Islet precursor cell (in vitro differentiated cells): ENCODE data around the gene STARD7.
"Not testable (repeated sequence)": the region's sequence is repeated elsewhere in the genome, so short reads cannot be mapped to it uniquely, and the experiment has no call there.

Source experiments
- DNase-seq: peaks from one replicate; pipeline ENCODE4 v3.0.0-alpha.2; 2018

Gene STARD7

DNA sequence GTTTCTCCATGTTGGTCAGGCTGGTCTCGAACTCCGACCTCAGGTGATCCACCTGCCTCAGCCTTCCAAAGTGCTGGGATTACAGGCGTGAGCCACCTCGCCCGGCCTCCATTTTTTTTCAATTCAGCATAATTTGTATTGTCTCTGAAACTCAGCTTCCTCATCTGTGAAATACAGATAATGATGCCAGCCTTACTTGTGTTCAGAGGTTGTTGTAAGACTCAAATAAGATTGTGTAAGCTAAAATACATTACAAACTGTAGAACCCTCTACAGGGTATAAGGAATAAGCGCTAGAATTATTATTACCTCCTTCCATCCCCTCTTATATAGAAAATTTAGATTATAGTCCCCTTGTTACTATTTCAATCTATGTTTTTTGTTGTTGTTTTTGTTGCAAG is 24.8 kb upstream of the STARD7 start:
- DNase-seq: no peak

DNA sequence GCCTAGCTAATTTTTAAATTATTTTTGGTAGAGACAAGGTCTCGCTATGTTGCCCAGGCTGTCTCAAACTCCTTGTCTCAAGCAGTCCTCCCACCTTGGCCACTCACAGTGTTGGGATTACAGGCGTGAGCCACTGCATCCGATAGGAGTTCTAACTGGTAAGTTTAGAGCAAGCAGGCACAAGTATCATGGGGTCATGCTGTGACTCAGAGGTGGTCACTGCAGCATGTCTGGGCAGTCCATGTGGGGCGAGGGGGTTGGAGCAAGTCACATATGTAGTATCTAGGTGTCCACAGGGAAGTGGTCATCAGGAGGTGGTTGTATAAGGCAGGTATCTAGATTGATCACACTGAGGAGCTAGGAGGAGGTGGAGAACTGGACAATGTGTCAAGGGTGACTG is 22.7 kb upstream of the STARD7 start:
- DNase-seq: no peak

DNA sequence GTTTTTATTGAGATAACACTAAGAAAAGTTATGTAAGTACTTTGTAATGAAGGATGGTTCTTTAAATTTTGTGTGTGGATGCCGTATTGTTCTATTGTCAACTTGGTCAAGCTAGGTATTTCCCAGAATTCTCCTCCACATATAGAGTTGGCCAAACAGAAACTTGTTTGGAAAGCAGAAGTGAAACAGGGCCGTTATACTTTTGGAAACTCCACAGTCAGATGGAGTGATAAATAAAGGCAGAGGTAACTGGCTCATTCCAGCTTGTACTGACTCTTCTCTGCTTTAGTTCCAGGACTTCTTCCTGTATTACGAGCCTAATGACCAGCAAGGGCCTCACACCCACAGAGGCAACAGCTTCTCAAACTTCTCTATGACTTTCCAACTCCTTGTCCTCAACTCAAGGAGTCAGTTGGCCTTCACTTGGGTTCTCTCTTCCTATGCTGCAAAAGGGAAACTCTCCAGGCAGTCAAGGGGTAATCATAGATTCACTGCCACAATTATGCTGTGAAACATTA is 16.4 kb upstream of the STARD7 start:
- no peak for DNase-seq

DNA sequence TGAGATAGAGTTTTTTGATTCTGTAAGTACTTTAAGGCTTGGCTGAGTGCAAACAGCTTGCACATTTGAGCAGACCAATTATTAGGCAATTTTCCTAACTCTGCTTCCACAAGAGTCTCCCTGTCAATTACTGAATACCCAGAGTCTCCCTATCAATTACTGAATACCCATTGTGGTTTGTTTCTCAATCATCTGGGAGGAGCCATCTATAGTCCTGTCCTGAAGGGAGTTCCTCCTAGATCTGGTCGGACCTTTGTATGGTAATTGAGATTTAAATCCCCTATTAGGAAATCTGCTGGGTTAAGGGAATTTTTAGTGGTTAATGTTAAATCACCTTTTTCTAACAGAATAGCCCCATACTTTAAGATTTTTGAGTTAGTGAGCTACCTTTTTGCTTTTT is 12.5 kb upstream of the STARD7 start:
- not testable (repeated sequence) for DNase-seq

DNA sequence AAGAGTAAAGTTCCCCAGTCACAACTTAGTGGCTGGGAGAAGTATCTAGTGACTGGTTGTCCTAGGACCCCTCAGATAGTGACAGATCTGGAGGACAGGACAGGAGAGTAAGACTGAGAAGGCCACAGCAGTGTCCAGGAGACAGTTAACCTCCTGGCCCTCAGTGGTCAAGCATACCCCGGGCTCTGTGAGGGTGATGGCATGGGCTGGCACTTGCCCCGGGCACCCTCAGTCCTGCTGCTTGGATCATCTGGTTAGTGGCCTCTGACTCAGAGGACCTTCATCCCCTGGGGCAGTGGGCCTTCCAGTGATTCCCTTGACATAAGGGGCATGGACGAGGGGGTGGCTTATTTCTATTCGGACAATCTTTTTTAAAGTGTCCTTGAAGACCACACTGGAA is 11.3 kb upstream of the STARD7 start:
- not testable (repeated sequence) for DNase-seq

DNA sequence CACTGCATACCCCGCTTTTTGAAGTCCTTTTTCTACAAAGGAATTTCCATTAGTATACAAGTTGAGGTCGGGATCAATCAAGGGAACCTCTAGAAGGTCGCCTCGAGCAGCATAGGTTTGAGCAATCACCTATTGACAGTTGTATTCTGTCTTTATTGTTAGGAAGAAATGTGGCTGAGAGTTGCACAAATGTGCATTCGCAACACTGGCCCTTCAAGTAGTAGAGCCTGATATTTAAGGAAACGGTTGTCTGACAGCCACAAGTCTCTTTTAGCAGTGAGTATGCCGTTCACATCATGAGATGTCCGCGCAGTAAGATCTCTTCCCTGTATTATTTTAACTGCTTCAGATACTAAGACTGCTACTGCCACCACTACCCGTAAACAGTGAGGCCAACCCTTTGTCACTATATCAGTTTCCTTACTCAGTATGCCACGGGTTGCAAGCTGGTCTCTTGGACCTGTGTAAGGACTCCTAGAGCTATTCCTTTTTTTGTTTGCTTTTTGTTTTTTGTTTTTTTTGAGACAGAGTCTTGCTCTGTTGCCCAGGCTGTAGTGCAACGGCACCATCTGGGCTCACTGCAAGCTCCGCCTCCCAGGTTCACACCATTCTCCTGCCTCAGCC is 10.0 kb upstream of the STARD7 start:
- no peak for DNase-seq

DNA sequence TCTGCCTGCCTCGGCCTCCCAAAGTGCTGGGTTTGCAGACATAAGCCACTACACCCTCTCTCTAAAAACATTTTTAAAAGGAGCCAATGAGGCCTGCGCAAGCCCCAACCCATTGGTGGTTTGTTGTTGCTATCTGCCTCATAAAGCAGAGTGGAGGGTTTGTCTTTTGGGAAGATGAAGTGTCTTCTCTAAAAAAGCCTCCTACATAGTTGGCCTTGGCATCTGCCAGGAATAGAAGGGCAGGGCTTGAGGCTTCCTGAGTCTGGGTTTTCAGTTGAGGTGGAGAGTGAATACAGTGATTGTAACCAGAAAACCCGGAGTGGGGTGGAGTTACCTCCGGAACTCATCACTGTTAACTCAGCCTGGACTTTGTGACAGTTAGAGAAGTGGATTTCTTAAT is 5.9 kb upstream of the STARD7 start:
- no peak for DNase-seq

DNA sequence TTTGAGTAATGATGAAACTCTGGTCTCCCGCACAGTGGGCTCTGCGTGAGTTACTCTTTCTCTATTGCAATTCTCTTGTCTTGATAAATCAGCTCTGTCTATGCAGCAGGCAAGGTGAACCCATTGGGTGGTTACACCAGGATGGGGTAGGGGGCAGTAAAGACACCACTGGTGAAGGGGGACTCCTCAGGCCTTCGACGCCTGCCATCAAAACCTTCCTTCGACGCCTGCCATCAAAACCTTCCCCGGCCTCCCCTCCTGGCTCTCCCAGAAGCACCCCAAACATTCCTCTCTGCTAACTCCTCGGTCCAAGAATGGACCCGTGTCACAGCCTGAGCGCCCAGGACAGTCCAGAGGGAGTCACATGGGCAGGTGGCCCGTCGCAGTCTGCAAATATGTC is 4.8 kb upstream of the STARD7 start:
- DNase-seq: no peak

DNA sequence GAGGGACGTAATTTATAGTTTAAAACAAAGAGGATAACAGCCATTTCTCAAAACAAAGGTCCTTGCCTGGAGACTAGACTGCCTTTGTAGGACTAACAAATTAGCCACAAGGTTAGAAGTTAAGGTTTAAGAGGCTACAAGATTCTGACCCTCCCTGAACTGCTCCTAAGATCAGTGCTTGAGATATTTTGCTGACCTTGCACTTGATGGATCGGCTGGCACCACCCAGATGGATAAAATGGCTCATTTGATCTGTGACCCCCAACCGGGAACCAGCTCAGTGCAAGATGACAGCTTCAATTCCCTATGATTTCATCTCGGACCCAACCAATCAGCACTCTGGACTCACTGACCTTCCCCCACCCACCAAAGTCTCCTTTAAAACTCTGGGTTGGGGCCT is 3.7 kb upstream of the STARD7 start:
- DNase-seq: no peak

DNA sequence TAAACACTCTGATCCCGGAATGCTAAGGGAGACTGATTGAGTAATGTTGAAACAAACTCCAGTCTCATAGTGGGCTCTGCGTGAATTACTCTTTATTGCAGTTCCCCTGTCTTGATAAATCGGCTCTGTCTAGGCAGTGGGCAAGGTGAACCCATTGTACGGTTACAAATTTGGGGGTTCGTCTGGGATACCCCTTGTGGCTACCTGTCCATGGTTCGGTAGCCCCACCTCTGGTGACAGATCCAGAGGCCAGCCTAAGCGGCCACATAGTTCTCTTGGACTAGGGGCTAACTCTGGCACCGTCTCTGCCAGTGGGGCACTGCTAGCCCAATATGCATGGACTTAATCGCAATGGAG is 1.1 kb upstream of the STARD7 start:
- no peak for DNase-seq

DNA sequence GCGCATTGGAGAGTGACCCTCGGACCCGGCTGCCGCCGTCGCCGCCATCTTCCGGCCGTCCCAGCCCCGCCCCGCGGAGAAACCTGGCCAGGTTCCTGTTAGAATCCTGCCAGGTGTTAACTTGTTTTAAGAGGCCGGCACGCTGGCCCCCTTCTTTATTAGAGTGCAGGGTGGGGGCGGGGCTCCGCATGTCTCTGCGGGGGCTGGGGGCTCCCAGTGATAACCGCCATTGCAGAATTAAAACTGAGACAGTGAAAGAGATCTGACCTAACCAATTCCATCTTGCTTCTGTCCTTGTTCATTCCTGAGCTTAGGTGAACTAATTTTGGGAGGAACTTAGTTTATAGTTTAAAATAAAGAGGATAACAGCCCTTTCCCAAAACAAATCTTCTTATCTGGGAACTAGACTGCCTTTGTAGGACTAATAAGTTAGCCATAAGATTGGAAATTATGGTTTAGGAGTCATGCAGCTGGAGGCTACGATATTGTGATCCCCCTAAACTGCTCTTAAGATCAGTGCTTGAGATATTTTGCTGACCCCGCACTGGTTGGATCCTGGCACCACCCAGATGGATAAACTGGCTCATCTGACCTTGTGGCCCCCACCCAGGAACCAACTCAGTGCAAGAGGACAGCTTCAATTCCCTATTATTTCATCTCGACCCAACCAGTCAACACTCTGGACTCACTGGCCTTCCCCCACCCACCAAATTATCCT is 543 bp upstream of the STARD7 start:
- no peak for DNase-seq

DNA sequence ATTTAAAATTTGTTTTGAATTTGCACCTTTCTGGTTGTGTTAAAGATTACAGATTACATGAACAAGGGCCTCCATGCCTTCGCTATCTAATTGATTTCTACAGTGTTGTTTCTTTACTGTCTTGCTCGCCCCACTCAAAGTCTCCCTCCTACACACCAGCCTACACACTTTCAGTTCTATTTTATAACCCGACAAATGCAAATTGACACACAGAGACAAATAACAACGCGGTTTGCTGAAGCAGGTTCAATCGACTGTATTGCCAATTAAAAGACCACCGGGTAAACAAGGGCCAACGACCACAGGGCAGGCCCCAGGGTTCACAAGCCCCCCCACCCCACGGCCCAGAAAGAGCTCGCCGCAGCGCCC is 869 bp downstream of the STARD7 start:
- no peak for DNase-seq

DNA sequence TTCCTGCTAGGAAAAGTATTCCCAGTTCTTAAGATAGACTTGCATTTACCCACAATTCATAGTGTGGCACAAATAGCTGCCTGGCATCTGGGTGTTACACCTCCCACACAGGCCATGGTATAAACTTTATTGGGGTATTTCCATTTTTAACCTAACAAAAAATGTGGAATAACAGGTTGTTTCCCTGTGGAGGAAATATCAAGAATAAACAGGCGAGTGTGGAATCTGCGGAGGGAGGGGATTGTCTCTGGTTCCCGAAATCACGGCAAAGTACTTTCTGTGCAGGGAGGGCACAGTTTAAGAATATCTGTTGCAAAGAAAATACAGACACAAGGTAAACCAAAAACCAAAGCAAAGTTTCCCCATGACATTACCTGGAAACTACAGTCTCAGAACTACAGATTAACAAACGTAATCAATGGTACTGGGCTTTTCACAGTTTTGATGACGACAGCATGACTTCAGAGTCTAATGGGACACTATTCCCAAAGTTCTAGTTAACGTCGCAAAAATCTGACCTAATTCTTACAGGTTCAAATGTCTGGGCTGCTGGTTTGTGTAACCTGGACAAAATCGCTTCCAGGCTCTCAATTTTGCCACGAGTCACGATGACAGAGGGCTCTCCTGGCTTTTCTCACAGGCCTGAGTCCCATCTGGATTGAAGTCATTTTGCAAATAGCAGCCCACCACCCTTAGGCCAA is 1.4 kb downstream of the STARD7 start:
- no peak for DNase-seq

DNA sequence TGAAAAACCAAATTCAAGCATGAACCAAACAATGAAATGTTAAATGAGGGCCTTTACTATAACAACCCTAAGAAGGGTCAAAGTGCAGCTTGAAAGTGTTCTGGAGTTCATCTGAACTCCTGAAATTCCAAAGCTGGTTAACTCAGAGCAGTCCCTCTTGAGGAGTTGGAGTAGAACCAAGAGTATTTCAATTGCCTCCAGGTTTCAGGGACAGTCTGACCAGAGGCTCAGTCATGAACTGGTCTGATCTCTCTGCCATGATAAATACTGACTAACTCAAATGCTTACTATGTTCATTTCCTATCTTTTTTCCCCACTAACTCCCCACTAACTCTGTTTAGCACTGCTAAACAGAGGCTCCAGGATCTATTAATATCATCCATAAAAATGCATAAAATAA is 2.7 kb downstream of the STARD7 start:
- no peak for DNase-seq

DNA sequence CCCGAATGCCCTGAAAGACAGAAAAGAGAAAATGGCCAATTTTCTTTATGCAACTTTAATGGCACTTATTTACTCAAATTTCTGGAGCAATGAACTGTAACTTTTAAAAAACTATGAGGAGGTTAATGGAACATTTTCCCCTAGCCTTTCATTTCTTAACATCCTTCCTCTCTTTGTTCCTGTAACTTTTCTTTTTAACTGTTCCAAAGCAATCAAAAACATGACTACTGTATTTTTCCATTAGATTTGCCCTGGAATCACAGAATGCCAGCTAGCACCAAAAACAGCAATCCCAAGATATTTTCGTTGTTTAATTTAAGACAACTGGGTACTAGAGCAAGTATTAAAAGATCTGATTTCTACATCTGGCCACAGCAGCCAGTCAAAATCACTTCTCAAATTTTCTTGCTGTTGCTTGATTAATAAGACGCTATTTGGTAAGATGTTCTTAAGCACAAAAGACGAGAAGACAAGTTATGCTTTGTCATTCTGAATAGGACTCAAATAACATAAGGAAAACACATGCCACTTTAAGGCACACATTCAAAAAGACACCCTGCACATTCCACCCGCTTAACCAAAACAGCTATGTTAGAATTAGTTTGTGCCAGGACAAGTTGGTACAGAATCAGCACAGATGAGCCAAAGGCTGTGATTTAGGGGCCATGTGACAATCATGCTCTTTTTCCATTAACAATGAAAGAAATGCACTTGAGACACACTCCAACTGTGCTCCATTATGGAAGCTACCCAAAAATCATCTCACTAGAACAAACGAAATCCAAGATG is 3.6 kb downstream of the STARD7 start:
- no peak for DNase-seq

DNA sequence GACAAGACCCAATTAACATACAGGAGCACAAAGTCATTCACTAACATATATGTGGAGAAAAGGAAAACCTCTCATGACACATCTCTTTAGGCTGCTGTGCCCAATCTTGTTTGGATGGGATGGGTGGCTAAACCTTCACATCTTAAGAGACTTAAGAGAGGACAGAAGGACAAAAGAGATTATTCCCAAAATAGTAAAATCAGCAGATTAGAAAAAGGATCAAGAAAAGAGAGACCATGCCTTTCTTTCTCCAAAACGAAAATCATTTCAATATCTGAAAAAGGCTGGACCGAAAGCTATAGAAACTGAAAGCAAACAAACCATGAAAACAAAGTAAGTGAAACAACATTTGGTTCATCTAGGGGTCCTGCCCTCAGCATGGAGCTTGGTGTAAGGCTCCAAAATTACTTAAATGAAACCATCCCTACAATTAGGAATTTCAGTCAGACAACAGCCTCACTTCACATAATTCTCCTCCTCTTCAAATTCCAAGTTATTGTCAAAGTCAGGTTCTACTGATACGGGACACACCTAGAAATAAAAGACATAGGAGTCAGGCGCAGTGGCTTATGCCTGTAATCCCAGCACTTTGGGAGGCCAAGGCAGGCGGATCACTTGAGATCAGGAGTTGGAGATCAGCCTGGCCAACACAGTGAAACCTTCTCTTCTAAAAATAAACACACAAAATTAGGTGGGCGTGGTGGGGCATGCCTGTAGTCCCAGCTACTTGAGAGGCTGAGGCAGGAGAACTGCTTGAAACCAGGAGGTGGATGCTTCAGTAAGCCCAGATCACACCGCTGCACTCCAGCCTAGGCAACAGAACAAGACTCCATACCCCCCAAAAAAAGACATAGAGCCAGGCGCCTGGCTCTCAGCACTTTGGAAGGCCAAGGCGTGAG is 5.2 kb downstream of the STARD7 start:
- no peak for DNase-seq

DNA sequence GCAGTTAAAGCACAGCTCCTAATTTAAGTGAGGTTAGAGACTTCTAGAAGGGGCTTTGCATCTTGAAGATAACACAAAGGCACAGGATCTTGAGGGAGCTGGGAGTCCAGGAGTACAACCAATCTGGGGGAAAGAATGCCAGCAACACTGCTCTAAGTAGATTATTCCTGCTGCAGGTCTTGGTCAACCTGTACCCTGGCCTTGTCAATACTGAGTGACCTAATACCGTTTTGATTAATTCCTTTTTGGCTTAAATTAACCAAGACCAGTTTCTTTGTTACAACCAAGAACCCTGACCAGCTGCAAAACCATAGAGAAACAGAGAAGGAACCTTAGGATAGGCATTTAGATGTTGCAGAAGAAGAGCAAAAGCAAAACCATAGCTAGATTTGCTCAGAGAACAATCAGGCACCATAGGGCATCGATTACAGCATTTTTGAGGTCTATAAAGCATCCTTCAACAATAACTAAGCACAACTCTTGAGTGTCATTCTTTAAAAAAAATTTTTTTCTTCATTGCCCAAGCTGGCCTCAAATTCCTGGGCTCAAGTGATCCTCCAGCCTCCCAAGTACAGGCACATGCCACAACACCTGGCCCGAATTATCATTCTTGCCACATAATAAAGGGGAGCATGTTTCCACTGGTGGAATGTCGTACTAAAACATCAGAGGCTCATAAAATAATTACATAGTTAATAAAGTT is 6.3 kb downstream of the STARD7 start:
- DNase-seq: no peak

DNA sequence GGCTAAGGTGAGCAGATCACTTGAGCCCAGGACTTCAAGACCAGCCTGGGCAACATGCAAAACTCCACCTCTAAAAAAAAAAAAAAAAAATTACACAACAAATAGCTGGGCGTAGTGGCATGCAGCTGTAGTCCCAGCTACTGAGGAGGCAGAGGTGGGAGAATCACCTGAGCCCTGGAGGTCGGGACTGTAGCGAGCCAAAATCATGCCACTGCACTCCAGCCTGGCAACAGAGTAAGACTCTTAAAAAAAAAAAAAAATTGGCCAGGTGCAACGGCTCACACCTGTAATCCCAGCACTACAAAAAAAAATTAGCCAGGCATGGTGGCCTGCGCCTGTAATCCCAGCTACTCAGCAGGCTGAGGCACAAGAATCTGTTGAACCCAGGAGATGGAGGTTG is 7.3 kb downstream of the STARD7 start:
- DNase-seq: no peak

DNA sequence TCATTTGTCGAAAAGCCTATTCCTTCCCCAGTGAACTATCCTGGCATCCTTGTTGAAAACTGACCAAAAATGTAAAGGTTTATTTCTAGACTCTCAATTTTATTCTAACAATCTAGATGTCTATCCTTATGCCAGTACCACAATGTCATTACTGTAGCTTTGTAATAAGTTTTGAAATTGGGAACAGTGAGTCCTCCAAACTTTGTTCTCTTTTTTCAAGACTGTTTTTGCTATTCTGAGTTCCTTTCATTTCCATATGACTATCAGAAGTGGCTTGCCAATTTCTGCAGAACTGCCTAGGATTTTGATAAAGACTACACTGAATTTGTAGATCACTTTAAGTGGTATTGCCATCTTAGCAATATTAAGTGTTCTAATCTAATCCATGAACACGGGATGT is 9.7 kb downstream of the STARD7 start:
- DNase-seq: no peak

DNA sequence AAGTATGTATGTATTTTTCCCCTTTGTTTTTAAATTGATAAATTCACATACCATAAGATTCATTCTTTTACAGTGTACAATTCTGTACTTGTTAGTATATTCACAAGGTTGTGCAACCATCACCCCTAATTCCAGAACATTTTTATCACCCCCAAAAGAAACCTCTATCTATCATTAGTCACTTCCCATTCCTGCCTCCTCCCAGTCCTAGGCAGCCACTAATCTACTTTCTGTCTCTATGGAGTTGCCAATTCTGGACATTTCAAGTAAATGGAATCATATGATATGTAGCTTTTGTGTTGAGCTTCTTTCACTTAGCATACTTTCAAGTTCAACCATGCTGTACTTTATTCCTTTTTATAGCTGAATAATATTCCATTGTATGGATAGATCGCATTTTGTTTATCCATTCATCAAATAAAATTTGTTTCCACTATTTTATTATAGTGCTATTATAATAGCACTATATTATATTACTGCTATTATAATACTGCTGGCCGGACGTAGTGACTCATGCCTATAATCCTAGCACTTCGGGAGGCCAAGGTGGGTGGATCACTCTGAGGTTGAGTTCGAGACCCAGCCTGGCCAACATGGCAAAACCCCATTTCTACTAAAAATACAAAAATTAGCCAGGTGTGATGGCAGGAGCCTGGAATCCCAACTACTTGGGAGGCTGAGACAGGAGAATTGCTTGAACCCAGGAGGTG is 10.9 kb downstream of the STARD7 start:
- DNase-seq: no peak

DNA sequence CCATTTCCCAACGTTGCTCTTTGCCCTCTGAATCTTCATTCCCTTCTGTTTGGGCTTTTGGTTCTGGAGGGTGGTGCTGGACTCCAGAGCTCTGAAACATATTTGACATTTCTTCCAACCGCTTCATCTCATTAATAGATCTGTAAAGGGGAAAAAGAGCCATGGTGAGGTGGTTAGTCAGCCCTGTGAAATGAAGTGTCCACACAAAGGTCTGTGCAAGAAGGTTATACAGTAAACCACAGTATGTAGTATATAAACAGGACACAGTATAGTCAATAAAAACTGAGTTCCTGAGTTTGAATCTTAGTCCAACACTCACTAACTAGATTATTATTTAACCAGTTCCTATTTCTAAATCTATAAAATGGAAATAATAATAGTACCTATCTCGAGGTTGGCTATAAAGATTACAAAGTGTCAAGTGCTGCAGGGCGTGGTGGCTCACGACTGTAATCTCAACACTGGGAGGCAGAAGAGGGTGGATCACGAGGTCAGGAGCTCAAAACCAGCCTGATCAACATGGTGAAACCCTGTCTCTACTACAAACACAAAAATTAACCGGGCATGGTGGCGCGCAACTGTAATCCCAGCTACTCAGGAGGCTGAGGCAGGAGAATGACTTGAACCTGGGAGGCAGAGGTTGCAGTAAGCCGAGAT is 13.1 kb downstream of the STARD7 start:
- no peak for DNase-seq
